ENCODE measurements around the gene RPP25L.

Gene RPP25L

GRCh38 chr9:34568133-34568532 is 43.8 kb downstream of the RPP25L start:
- DNase-seq (ENCODE audit: low read depth): no peak

- DNase-seq (ENCODE audit: low read depth): no peak
Measured at GRCh38 chr9:34566972-34567371, 44.9 kb downstream of the RPP25L start.

GRCh38 chr9:34566322-34566721 is 45.6 kb downstream of the RPP25L start:
- DNase-seq (ENCODE audit: low read depth): no peak

GRCh38 chr9:34565856-34566255 is 46.0 kb downstream of the RPP25L start:
- DNase-seq (ENCODE audit: low read depth): no peak

GRCh38 chr9:34564617-34565016 is 47.3 kb downstream of the RPP25L start:
- no peak for DNase-seq (ENCODE audit: low read depth)

- DNase-seq (ENCODE audit: low read depth): no peak
Measured at GRCh38 chr9:34563262-34563661, 48.6 kb downstream of the RPP25L start.

- no peak for DNase-seq (ENCODE audit: low read depth)
Measured at GRCh38 chr9:34562135-34562745, 49.7 kb downstream of the RPP25L start.

GRCh38 chr9:34560599-34561214 is 51.2 kb downstream of the RPP25L start:
- DNase-seq (ENCODE audit: low read depth): no peak

Measured in activated T-helper 1 cell treated with Interleukin-2 at 50 U/mL for 16 hours (primary cell).